Stimulated activated naive CD8-positive, alpha-beta T cell treated with anti-CD3 and anti-CD28 coated beads, Interleukin-15, Interleukin-2, amounts not matched to agents 100 U/mL and 50 U/mL, for 24 hours (primary cell): Measurements from ENCODE around the gene TFRC.
"Not testable (repeated sequence)": the region's sequence is repeated elsewhere in the genome, so short reads cannot be mapped to it uniquely, and the experiment has no call there.

ENCODE experiments used
- ATAC-seq: fragments of 150-1000 bp; cut with Tn5 transposase; one replicate; pipeline ENCODE4 v1.10.0; 2021
- DNase-seq: peaks from one replicate; pipeline ENCODE4 v3.0.0; 2021

Gene TFRC

DNA sequence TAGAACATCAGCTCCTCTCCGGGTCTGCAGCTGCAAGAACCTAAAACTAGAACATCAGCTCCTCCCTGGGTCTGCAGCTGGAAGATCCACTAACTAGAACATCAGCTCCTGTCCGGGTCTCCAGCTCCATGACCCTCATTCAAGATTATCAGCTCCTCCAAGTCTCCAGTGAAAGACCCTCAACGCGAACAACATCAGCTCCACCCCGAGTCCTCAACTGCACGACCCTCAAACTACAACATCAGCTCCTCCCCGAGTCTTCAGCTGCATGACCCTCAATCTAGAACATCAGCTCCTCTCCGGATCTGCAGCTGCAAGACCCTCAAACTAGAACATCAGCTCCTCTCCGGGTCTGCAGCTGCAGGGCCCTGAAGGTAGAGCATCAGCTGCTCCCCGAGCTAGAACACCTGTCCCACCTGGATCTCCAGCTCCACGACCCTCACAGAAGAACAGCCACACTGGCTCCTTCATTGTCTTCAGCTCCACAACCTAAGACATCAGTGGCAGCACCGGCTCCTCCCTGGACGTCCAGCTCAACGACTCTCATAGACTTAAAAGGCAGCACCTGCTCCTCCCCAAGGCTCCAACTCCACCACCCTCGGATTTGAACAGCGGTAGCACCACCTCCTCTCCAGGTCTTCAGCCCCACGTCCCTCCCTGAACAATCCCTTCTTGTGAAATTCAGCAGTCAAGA is 77.4 kb downstream of the TFRC start:
- not testable (repeated sequence) for DNase-seq, ATAC-seq

DNA sequence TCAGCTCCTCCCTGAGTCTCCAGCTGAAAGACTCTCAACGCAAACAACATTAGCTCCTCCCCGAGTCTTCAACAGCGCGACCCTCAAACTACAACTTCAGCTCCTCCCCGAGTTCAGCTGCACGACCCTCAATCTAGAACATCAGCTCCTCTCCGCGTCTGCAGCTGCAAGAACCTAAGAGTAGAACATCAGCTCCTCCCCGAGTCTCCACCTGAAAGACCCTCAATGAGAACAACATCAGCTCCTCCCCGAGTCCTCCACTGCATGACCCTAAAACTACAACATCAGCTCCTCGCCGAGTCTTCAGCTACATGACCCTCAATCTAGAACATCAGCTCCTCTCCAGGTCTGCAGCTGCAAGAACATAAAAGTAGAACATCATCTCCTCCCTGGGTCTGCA is 78.3 kb downstream of the TFRC start:
- ATAC-seq (no peak), DNase-seq (no peak)

GRCh38 chr3:196002721-196003120 is 79.2 kb downstream of the TFRC start:
- not testable (repeated sequence) for ATAC-seq, DNase-seq

- DNase-seq, ATAC-seq: not testable (repeated sequence)
Measured at GRCh38 chr3:196001240-196001639, 80.7 kb downstream of the TFRC start.

DNA sequence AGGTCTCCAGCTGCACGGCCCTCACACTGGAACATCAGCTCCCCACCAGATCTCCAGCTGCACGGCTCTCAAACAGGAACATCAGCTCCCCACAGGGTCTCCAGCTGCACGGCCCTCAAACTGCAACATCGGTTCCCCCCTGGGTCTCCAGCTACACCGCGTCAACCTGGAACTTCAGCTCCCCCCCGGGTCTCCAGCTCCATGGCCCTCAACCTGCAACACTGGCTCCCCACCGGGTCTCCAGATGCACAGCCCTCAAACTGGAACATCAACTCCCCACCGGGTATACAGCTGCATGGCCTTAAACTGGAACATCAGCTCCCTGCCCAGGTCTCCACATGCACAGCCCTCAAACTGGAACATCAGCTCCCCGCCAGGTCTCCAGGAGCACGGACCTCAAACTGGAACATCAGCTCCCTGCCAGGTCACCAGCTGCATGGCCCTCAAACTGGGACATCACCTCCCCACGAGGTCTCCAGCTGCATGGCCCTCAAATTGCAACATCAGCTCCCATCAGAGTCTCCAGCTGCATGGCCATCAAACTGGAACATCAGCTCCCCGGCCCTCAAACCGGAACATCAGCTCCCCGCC is 81.4 kb downstream of the TFRC start:
- not testable (repeated sequence) for DNase-seq, ATAC-seq

- ATAC-seq (no peak), DNase-seq (no peak)
Measured at GRCh38 chr3:195999896-196000295, 82.0 kb downstream of the TFRC start.
